M059J (cell line): ENCODE measurements around the gene SHLD3. TPM values are rescaled to one million over a fixed set of nuclear protein-coding genes. Genes with fewer than 3 reads are reported as not detected.
"Not testable (repeated sequence)": the region's sequence is repeated elsewhere in the genome, so short reads cannot be mapped to it uniquely, and the experiment has no call there.

Source experiments
- DNase-seq: peaks from one replicate; pipeline ENCODE4 v3.0.0-alpha.2; 2012; ENCODE audit warnings: low read depth
- total RNA-seq: library from RNA; depleted of rRNA; stranded (reverse); fragments of >200 nt; shearing (Covaris generic); gene quantifications from 2 replicates; pipeline ENCODE4 v1.2.3, GENCODE V29; 2014; rRNA removed

The SHLD3 gene
- 5.6 and 7.9 TPM in 2 replicates for total RNA-seq

GRCh38 chr5:65624571-65625555 lies at the start of gene SHLD3, which contains the start of gene TRAPPC13:
Gene SHLD3, plus strand, starts transcription at chr5:65625027. Its CDS starts 4,561 bp downstream, at chr5:65629588.
Gene TRAPPC13, plus strand, starts transcription at chr5:65625027. Its CDS starts 34 bp downstream, at chr5:65625061.
- DNase-seq: peak; percentile 88

- DNase-seq: peak; percentile 17
Observed at GRCh38 chr5:65577141-65577540, 47.7 kb upstream of the SHLD3 start.

- DNase-seq: no peak
Observed at GRCh38 chr5:65588694-65589093, 36.1 kb upstream of the SHLD3 start.

- DNase-seq: not testable (repeated sequence)
Observed at GRCh38 chr5:65601761-65602160, 23.1 kb upstream of the SHLD3 start.

- no peak for DNase-seq
Observed at GRCh38 chr5:65611524-65611923, 13.3 kb upstream of the SHLD3 start.

- no peak for DNase-seq
Observed at GRCh38 chr5:65612298-65612907, 12.4 kb upstream of the SHLD3 start.

- no peak for DNase-seq
Observed at GRCh38 chr5:65620021-65620420, 4.8 kb upstream of the SHLD3 start.

- not testable (repeated sequence) for DNase-seq
Observed at GRCh38 chr5:65621961-65622360, 2.9 kb upstream of the SHLD3 start.

GRCh38 chr5:65623482-65623881 lies 1.3 kb upstream of the SHLD3 start:
- peak; percentile 6 for DNase-seq

- DNase-seq: peak; percentile 93
Observed at GRCh38 chr5:65624025-65624570, 729 bp upstream of the SHLD3 start, which contains the start of gene TRIM23. Gene TRIM23, minus strand, starts transcription at chr5:65624333. Its CDS starts 59 bp downstream, at chr5:65624274.

- DNase-seq: no peak
Observed at GRCh38 chr5:65625743-65626142, 916 bp downstream of the SHLD3 start.

- DNase-seq: no peak
Observed at GRCh38 chr5:65630981-65631380, 6.2 kb downstream of the SHLD3 start.

- DNase-seq: no peak
Observed at GRCh38 chr5:65640240-65640639, 15.4 kb downstream of the SHLD3 start.

- DNase-seq: no peak
Observed at GRCh38 chr5:65646938-65647337, 22.1 kb downstream of the SHLD3 start.

GRCh38 chr5:65647941-65648340 lies 23.1 kb downstream of the SHLD3 start:
- no peak for DNase-seq

- DNase-seq: no peak
Observed at GRCh38 chr5:65651144-65651543, 26.3 kb downstream of the SHLD3 start.

- no peak for DNase-seq
Observed at GRCh38 chr5:65654713-65655112, 29.9 kb downstream of the SHLD3 start.

- DNase-seq: peak; percentile 17
Observed at GRCh38 chr5:65663804-65664521, 39.1 kb downstream of the SHLD3 start.

GRCh38 chr5:65668696-65669095 lies 43.9 kb downstream of the SHLD3 start:
- DNase-seq: no peak

GRCh38 chr5:65672796-65673195 lies 48.0 kb downstream of the SHLD3 start:
- DNase-seq: peak; percentile 3

GRCh38 chr5:65674749-65675148 lies 49.9 kb downstream of the SHLD3 start:
- peak; percentile 25 for DNase-seq

- DNase-seq: not testable (repeated sequence)
Observed at GRCh38 chr5:65676056-65676455, 51.2 kb downstream of the SHLD3 start.
